ENCODE results near the gene HLA-DPB1.

HLA-DPB1 gene

GRCh38 chr6:33116841-33117711, 41.3 kb downstream of the HLA-DPB1 start:
- POLR2A ChIA-PET = interaction anchor here (0.5 kb wide), 1 partner anchor 107 kb away, joined by 3 read pairs; no protein-coding TSS in a partner anchor

GRCh38 chr6:33117811-33118277, 42.1 kb downstream of the HLA-DPB1 start:
- ChIA-PET POLR2A (interaction anchor here (0.5 kb wide), 1 partner anchor 107 kb away, joined by 3 read pairs; no protein-coding TSS in a partner anchor), CTCF (no interaction called here)
- TF ChIP-seq NFRKB (IDR thresholded peaks at IDR 0.05) = no peak
- TF ChIP-seq ARNT (IDR thresholded peaks at IDR 0.05) = no peak
- no peak for TF ChIP-seq HDGF (IDR thresholded peaks at IDR 0.05; ENCODE audit: borderline replicate concordance)
- no peak for TF ChIP-seq BHLHE40 (IDR thresholded peaks at IDR 0.05; ENCODE audit: borderline replicate concordance)
- TF ChIP-seq SUZ12 (IDR thresholded peaks at IDR 0.05) = no peak
- TF ChIP-seq PKNOX1 (IDR thresholded peaks at IDR 0.05) = no peak
- no peak for TF ChIP-seq SP1 (IDR thresholded peaks at IDR 0.05)
- TF ChIP-seq L3MBTL2 (conservative IDR thresholded peaks at IDR 0.05) = no peak
- no peak for TF ChIP-seq LEF1 (IDR thresholded peaks at IDR 0.05; ENCODE audit: borderline replicate concordance)
- TF ChIP-seq CTBP1 (IDR thresholded peaks at IDR 0.05; ENCODE audit: borderline replicate concordance) = no peak
- TF ChIP-seq ELF4 (IDR thresholded peaks at IDR 0.05) = no peak
- no peak for DNase-seq (ENCODE audit: extremely low spot score)

More at GRCh38 chr6:33116841-33117711, 41.3 kb downstream of the HLA-DPB1 start:
- TF ChIP-seq CTBP1 (IDR thresholded peaks at IDR 0.05; ENCODE audit: borderline replicate concordance) (no peak), ELF4 (IDR thresholded peaks at IDR 0.05) (no peak)
- CTCF ChIA-PET = no interaction called here
- DNase-seq (ENCODE audit: extremely low spot score) = no peak

- POLR2A ChIA-PET = interaction anchor here (1.5 kb wide), 1 partner anchor 153 kb away, joined by 4 read pairs; the partner anchor contains the start of genes RPS18 and VPS52
- CTCF ChIA-PET = no interaction called here
- no peak for TF ChIP-seq BHLHE40 (IDR thresholded peaks at IDR 0.05; ENCODE audit: borderline replicate concordance)
- TF ChIP-seq PKNOX1 (IDR thresholded peaks at IDR 0.05) = no peak
- no peak for TF ChIP-seq L3MBTL2 (conservative IDR thresholded peaks at IDR 0.05)
- no peak for TF ChIP-seq NFRKB (IDR thresholded peaks at IDR 0.05)
- TF ChIP-seq HDGF (IDR thresholded peaks at IDR 0.05; ENCODE audit: borderline replicate concordance) = no peak
- peak; percentile 34 for DNase-seq (ENCODE audit: extremely low spot score)
Observed at GRCh38 chr6:33118525-33119123, 42.8 kb downstream of the HLA-DPB1 start.

GRCh38 chr6:33120001-33120400, 44.2 kb downstream of the HLA-DPB1 start:
- CTCF ChIA-PET = interaction anchor here (0.9 to 1.4 kb wide), 4 partner anchors 29 to 179 kb away, joined by 3 read pairs; partner anchors contain the start of gene RGL2
- no peak for TF ChIP-seq SUZ12 (IDR thresholded peaks at IDR 0.05)
- TF ChIP-seq TARDBP (IDR thresholded peaks at IDR 0.05) = no peak
- TF ChIP-seq CTBP1 (IDR thresholded peaks at IDR 0.05; ENCODE audit: borderline replicate concordance) = no peak
- no peak for TF ChIP-seq SP1 (IDR thresholded peaks at IDR 0.05)
- no peak for TF ChIP-seq BHLHE40 (IDR thresholded peaks at IDR 0.05; ENCODE audit: borderline replicate concordance)
- TF ChIP-seq FOXK2 (IDR thresholded peaks at IDR 0.05) = no peak
- TF ChIP-seq LEF1 (IDR thresholded peaks at IDR 0.05; ENCODE audit: borderline replicate concordance) = no peak
- no peak for TF ChIP-seq HDGF (IDR thresholded peaks at IDR 0.05; ENCODE audit: borderline replicate concordance)
- TF ChIP-seq ARNT (IDR thresholded peaks at IDR 0.05) = no peak
- TF ChIP-seq FOXM1 (IDR thresholded peaks at IDR 0.05; ENCODE audit: borderline replicate concordance) = no peak
- TF ChIP-seq L3MBTL2 (conservative IDR thresholded peaks at IDR 0.05) = no peak
- TF ChIP-seq PKNOX1 (IDR thresholded peaks at IDR 0.05) = no peak
- no peak for TF ChIP-seq ELF4 (IDR thresholded peaks at IDR 0.05)
- TF ChIP-seq FOXA1 (IDR thresholded peaks at IDR 0.05) = no peak
- TF ChIP-seq NFRKB (IDR thresholded peaks at IDR 0.05) = no peak
- no peak for TF ChIP-seq ZNF384 (IDR thresholded peaks at IDR 0.05)
- POLR2A ChIA-PET = interaction anchor here (1.5 kb wide), 1 partner anchor 152 kb away, joined by 4 read pairs; the partner anchor contains the start of genes RPS18 and VPS52
- DNase-seq (ENCODE audit: extremely low spot score) = no peak

- POLR2A ChIA-PET = interaction anchor here (1.2 kb wide), 1 partner anchor 127 kb away, joined by 3 read pairs; no protein-coding TSS in a partner anchor
- DNase-seq (ENCODE audit: extremely low spot score) = no peak
- no peak for TF ChIP-seq FOXM1 (IDR thresholded peaks at IDR 0.05; ENCODE audit: borderline replicate concordance)
- no peak for TF ChIP-seq LEF1 (IDR thresholded peaks at IDR 0.05; ENCODE audit: borderline replicate concordance)
- no peak for TF ChIP-seq ARNT (IDR thresholded peaks at IDR 0.05)
- TF ChIP-seq SP1 (IDR thresholded peaks at IDR 0.05) = no peak
- TF ChIP-seq HDGF (IDR thresholded peaks at IDR 0.05; ENCODE audit: borderline replicate concordance) = no peak
- TF ChIP-seq TARDBP (IDR thresholded peaks at IDR 0.05) = no peak
- TF ChIP-seq ELF4 (IDR thresholded peaks at IDR 0.05) = no peak
- no peak for TF ChIP-seq NFRKB (IDR thresholded peaks at IDR 0.05)
- CTCF ChIA-PET = interaction anchor here (1.3 to 3.6 kb wide), 2 partner anchors 49 to 126 kb away, joined by 3 to 19 read pairs; no protein-coding TSS in a partner anchor
Observed at GRCh38 chr6:33123181-33123580, 47.4 kb downstream of the HLA-DPB1 start.

Measured in HEK293T (cell line).